HEK293 (cell line): ENCODE measurements around the gene MAPRE2.

Source experiments
- CTCF ChIA-PET: fragments of 350-600 bp; formaldehyde crosslinking; extraction: SDS; loops from one replicate; lab custom pipeline; 2021; ENCODE audit warnings: antibody characterized with exemption; lab: Yijun Ruan, JAX
- POLR2A ChIA-PET: fragments of 300-600 bp; formaldehyde crosslinking; extraction: SDS; loops from one replicate; lab custom pipeline; 2020; ENCODE audit warnings: antibody characterized with exemption, inconsistent platforms; lab: Yijun Ruan, JAX
- H3K27ac ChIP-seq: fragments of 200-500 bp; sonication (Bioruptor generic); 2 replicates; pipeline ENCODE4 v1.5.1; 2014; ENCODE audit warnings: low read depth, low read length, control low read depth, inconsistent platforms; ENCODE audit errors: extremely low read depth
- H3K36me3 ChIP-seq, 2 experiments: fragments of 200-500 bp in 1 of 2; sonication (Bioruptor generic) in 1 of 2; 1 replicate in 1 of 2; 2 replicates in 1 of 2; pipeline ENCODE4 v1.5.1; 2014 to 2017; ENCODE audit warnings: inconsistent platforms in 2 of 2, low read length in 2 of 2; ENCODE audit not compliant: control insufficient read depth in 2 of 2, insufficient read depth in 1 of 2
- H3K4me1 ChIP-seq: fragments of 200-500 bp; sonication (Bioruptor generic); 2 replicates; pipeline ENCODE4 v1.5.1; 2014; ENCODE audit warnings: mild to moderate bottlenecking, low read length, inconsistent platforms; ENCODE audit not compliant: control insufficient read depth, insufficient read depth
- H3K4me3 ChIP-seq: 2 replicates; pipeline ENCODE4 v1.5.1; 2011; ENCODE audit warnings: low read depth, mild to moderate bottlenecking, control low read depth, low read length, moderate library complexity
- H3K9me3 ChIP-seq: fragments of 200-500 bp; sonication (Bioruptor generic); 2 replicates; pipeline ENCODE4 v1.5.1; 2014; ENCODE audit warnings: low read depth, low read length, inconsistent platforms; ENCODE audit not compliant: control insufficient read depth, insufficient read depth
- GLIS2 ChIP-seq: fragments of 450-650 bp; formaldehyde crosslinking; IDR thresholded peaks from 2 replicates; pipeline ENCODE4 v1.5.1; 2016; ENCODE audit warnings: missing biosample characterization, missing genetic modification characterization
- OSR2 ChIP-seq: fragments of 450-650 bp; formaldehyde crosslinking; IDR thresholded peaks from 2 replicates; pipeline ENCODE4 v1.5.1; 2016; ENCODE audit warnings: missing biosample characterization, missing genetic modification characterization
- REPIN1 ChIP-seq: fragments of 450-650 bp; formaldehyde crosslinking; IDR thresholded peaks from 2 replicates; pipeline ENCODE4 v1.5.1; 2017; ENCODE audit warnings: missing biosample characterization, missing genetic modification characterization, low read depth
- TRIM28 ChIP-seq: IDR thresholded peaks from 2 replicates; pipeline ENCODE4 v1.6.1; 2011; ENCODE audit warnings: low read length, control low read depth, borderline replicate concordance
- ZBTB1 ChIP-seq: fragments of 450-650 bp; formaldehyde crosslinking; IDR thresholded peaks from 2 replicates; pipeline ENCODE4 v1.5.1; 2016; ENCODE audit warnings: missing biosample characterization, missing genetic modification characterization
- ZBTB10 ChIP-seq: fragments of 450-650 bp; formaldehyde crosslinking; IDR thresholded peaks from 2 replicates; pipeline ENCODE4 v1.5.1; 2016; ENCODE audit warnings: missing biosample characterization, missing genetic modification characterization
- ZNF211 ChIP-seq: fragments of 450-650 bp; formaldehyde crosslinking; IDR thresholded peaks from 2 replicates; pipeline ENCODE4 v1.5.1; 2016; ENCODE audit warnings: low read depth, missing biosample characterization, missing genetic modification characterization
- ZNF24 ChIP-seq: fragments of 450-650 bp; formaldehyde crosslinking; IDR thresholded peaks from 2 replicates; pipeline ENCODE4 v1.5.1; 2016; ENCODE audit warnings: missing biosample characterization, missing genetic modification characterization
- ZNF398 ChIP-seq: fragments of 450-650 bp; formaldehyde crosslinking; IDR thresholded peaks from 2 replicates; pipeline ENCODE4 v1.5.1; 2017; ENCODE audit warnings: missing biosample characterization, missing genetic modification characterization
- ZNF433 ChIP-seq: fragments of 450-650 bp; formaldehyde crosslinking; IDR thresholded peaks from 2 replicates; pipeline ENCODE4 v1.5.1; 2016; ENCODE audit warnings: missing biosample characterization, missing genetic modification characterization, low read depth
- ZNF529 ChIP-seq: fragments of 450-650 bp; formaldehyde crosslinking; IDR thresholded peaks from 2 replicates; pipeline ENCODE4 v1.5.1; 2017; ENCODE audit warnings: missing genetic modification characterization, missing biosample characterization; ENCODE audit not compliant: insufficient replicate concordance
- ZNF548 ChIP-seq: fragments of 450-650 bp; formaldehyde crosslinking; IDR thresholded peaks from 2 replicates; pipeline ENCODE4 v1.5.1; 2016; ENCODE audit warnings: missing biosample characterization, missing genetic modification characterization
- ZNF585B ChIP-seq: fragments of 450-650 bp; formaldehyde crosslinking; IDR thresholded peaks from 2 replicates; pipeline ENCODE4 v1.5.1; 2016; ENCODE audit warnings: missing biosample characterization, missing genetic modification characterization
- ZNF664 ChIP-seq: fragments of 450-650 bp; formaldehyde crosslinking; IDR thresholded peaks from 2 replicates; pipeline ENCODE4 v1.5.1; 2016; ENCODE audit warnings: missing biosample characterization, missing genetic modification characterization
- ZNF701 ChIP-seq: fragments of 450-650 bp; formaldehyde crosslinking; IDR thresholded peaks from 2 replicates; pipeline ENCODE4 v1.5.1; 2016; ENCODE audit warnings: missing biosample characterization, missing genetic modification characterization
- ZNF704 ChIP-seq: fragments of 450-650 bp; formaldehyde crosslinking; IDR thresholded peaks from 2 replicates; pipeline ENCODE4 v1.5.1; 2016; ENCODE audit warnings: missing biosample characterization, missing genetic modification characterization
- ZNF776 ChIP-seq: fragments of 450-650 bp; formaldehyde crosslinking; IDR thresholded peaks from 2 replicates; pipeline ENCODE4 v1.5.0; 2017; ENCODE audit warnings: missing biosample characterization, missing genetic modification characterization, borderline replicate concordance

The MAPRE2 gene

GRCh38 chr18:35141077-35141476 is 99.9 kb downstream of the MAPRE2 start (continued):
- TF ChIP-seq ZNF585B (tag by site-specific recombination) (no peak), ZBTB1 (tag by site-specific recombination) (no peak), TRIM28 (no peak), ZNF704 (tag by site-specific recombination) (no peak), ZNF398 (tag by site-specific recombination) (no peak), ZNF664 (tag by site-specific recombination) (no peak), ZNF433 (tag by site-specific recombination) (no peak), ZNF701 (tag by site-specific recombination) (no peak)

GRCh38 chr18:35141567-35142274 is 100.5 kb downstream of the MAPRE2 start:
- Histone ChIP-seq H3K9me3 (no peaks in the 10 kb centered on the region), H3K36me3 (peaks cover 0 to 42% of the 10 kb centered on the region in 2 experiments; a peak in 1 of 3 replicates), H3K4me3 (no peak overlapping the region), H3K4me1 (no peaks in the 10 kb centered on the region), H3K27ac (no peak overlapping the region)
- ChIA-PET POLR2A (no interaction called here), CTCF (interaction anchor here (0.6 to 5.4 kb wide), 8 partner anchors 11 to 462 kb away, joined by 3 to 104 read pairs (median 4); no protein-coding TSS in a partner anchor)
- no peak for TF ChIP-seq ZNF529 (tag by site-specific recombination)
- TF ChIP-seq GLIS2 (tag by site-specific recombination), result no peak
- no peak for TF ChIP-seq REPIN1 (tag by site-specific recombination)

GRCh38 chr18:35142275-35142615 is 101.0 kb downstream of the MAPRE2 start:
- Histone ChIP-seq H3K9me3 (no peaks in the 10 kb centered on the region), H3K4me1 (no peaks in the 10 kb centered on the region), H3K27ac (no peak overlapping the region), H3K36me3 (peaks cover 0 to 37% of the 10 kb centered on the region in 2 experiments; a peak in 1 of 3 replicates), H3K4me3 (no peak overlapping the region)
- ChIA-PET CTCF (interaction anchor here (0.6 to 5.4 kb wide), 9 partner anchors 9 to 302 kb away, joined by 3 to 104 read pairs (median 4); no protein-coding TSS in a partner anchor), POLR2A (no interaction called here)
- no peak for TF ChIP-seq ZNF548
- TF ChIP-seq OSR2, result no peak
- TF ChIP-seq ZNF776 (tag by site-specific recombination), result no peak
- TF ChIP-seq ZNF24 (tag by site-specific recombination), result no peak
- TF ChIP-seq ZBTB10, result no peak
- TF ChIP-seq ZNF211 (tag by site-specific recombination), result no peak
